Daoy (cell line): Measurements from ENCODE around the gene IL3RA. TPM values are rescaled to one million over a fixed set of nuclear protein-coding genes. Genes with fewer than 3 reads are reported as not detected.
"Not testable (repeated sequence)": the region's sequence is repeated elsewhere in the genome, so short reads cannot be mapped to it uniquely, and the experiment has no call there.

Experiments used
- DNase-seq: peaks from one replicate; pipeline ENCODE4 v3.0.0-alpha.2; 2015; ENCODE audit warnings: low read depth
- total RNA-seq: library from RNA; depleted of rRNA; stranded (reverse); fragments of >200 nt; shearing (Covaris generic); gene quantifications from 2 replicates; pipeline ENCODE4 v1.2.3, GENCODE V29; 2014

The IL3RA gene
- total RNA-seq, 1 experiment from 2014 or later, result not detected

GRCh38 chrX:1398431-1399340, 62.1 kb downstream of the IL3RA start:
- DNase-seq, result no peak

- DNase-seq, result no peak
These were observed 63.5 kb downstream of the IL3RA start for GRCh38 chrX:1400049-1400448.

GRCh38 chrX:1400742-1401471, 64.3 kb downstream of the IL3RA start:
- no peak for DNase-seq

GRCh38 chrX:1401611-1402430, 65.2 kb downstream of the IL3RA start:
- no peak for DNase-seq

- DNase-seq, result no peak
These were observed 66.6 kb downstream of the IL3RA start for GRCh38 chrX:1403228-1403627.

GRCh38 chrX:1403867-1404266, 67.3 kb downstream of the IL3RA start:
- DNase-seq, result not testable (repeated sequence)

- not testable (repeated sequence) for DNase-seq
These were observed 69.2 kb downstream of the IL3RA start for GRCh38 chrX:1405769-1406168.

GRCh38 chrX:1407035-1407434, 70.5 kb downstream of the IL3RA start:
- DNase-seq, result no peak

- no peak for DNase-seq
These were observed 74.7 kb downstream of the IL3RA start for GRCh38 chrX:1411326-1411725.

GRCh38 chrX:1412551-1413161, 76.1 kb downstream of the IL3RA start:
- no peak for DNase-seq

GRCh38 chrX:1416327-1416784, 79.8 kb downstream of the IL3RA start:
- no peak for DNase-seq

- no peak for DNase-seq
These were observed 80.6 kb downstream of the IL3RA start for GRCh38 chrX:1416965-1417760.

GRCh38 chrX:1417921-1418771, 81.6 kb downstream of the IL3RA start:
- no peak for DNase-seq

GRCh38 chrX:1418901-1419544, 82.4 kb downstream of the IL3RA start:
- DNase-seq, result no peak

- no peak for DNase-seq
These were observed 83.2 kb downstream of the IL3RA start for GRCh38 chrX:1419545-1420355.

GRCh38 chrX:1420371-1420770, 83.8 kb downstream of the IL3RA start:
- DNase-seq, result no peak

GRCh38 chrX:1421433-1422134, 85.0 kb downstream of the IL3RA start:
- DNase-seq, result no peak

GRCh38 chrX:1422135-1422465, 85.5 kb downstream of the IL3RA start:
- DNase-seq, result no peak
